GM21526 (cell line): ENCODE data around the gene ERRFI1.
"Not testable (repeated sequence)": the region's sequence is repeated elsewhere in the genome, so short reads cannot be mapped to it uniquely, and the experiment has no call there.

Source experiments
- ATAC-seq: cut with Tn5 transposase; IDR thresholded peaks from one replicate; pipeline ENCODE4 v1.9.1; 2021; ENCODE audit warnings: moderate library complexity; ENCODE audit not compliant: unreplicated experiment, low FRiP score

Gene ERRFI1

DNA sequence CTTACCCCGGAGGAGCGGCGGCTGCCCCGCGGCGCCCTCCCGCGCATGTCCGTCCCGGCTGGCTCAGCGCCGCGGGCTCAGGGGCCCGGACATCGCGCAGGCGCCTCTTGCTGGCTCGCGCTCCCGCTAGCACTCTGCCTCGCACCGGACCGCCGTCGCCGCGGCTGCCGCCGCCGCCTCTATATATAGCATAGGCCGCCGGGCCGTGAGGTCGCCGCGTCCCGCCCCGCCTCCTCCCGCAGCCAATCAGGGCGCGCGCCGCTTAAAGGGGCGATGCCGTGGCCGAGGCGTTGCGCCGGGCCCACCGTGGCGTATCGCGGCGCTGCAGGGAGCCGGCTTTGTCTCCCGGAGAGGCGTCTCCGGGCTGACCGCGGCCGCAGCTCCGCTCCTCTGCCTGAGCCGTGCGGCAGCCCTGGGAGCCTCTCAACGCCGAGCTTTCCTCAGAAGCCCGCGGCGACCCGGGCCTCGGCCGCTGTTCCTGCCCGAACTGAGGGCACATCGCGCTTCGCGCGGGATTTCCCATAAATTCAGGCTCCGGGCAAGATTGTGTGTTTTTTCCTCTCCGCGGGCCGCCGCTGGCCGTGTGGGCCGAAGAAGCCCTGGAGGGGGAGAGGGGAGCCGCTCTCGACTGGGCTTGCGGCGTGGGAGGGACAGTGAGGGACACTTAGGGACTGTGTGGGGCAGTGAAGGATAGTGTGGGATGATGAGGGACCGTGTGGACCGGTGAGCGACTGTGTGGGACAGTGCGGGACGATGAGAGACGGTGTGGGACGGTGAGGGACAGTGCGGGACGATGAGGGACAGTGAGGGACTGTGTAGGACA is at the start of gene ERRFI1:
ERRFI1 (minus strand) TSS at position 157 of the 823 bp plus-strand sequence. CDS start 10,690 bp downstream, outside the sequence.
- ATAC-seq = peak; percentile 88

DNA sequence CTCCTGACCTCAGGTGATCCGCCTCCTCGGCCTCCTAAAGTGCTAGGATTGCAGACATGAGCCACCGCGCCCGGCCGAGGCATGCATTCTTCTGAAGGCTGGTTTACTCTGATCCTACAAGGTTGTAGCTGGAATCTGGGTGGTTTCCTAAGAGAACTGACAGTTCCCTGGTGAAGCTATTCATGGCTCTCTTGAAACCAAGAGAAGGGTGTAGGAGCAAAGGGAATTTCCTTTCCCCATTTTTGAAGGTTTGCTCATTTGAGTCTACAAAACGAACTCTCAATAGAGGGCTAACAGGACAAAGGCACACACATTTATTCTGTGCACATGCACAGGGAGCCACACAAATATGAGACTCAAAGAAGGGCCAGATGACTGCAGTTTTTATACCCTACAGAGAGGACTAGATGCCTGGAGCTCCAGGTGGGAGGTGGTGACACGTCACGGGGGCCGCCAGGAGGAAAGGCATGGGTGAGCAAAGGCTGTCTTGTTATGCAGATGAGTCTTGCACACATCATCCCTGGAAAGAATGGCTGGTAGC is 49.5 kb upstream of the ERRFI1 start:
- ATAC-seq = no peak

GRCh38 chr1:8073112-8073855 is 47.2 kb upstream of the ERRFI1 start:
- no peak for ATAC-seq

GRCh38 chr1:8070381-8070811 is 44.3 kb upstream of the ERRFI1 start:
- ATAC-seq = no peak

DNA sequence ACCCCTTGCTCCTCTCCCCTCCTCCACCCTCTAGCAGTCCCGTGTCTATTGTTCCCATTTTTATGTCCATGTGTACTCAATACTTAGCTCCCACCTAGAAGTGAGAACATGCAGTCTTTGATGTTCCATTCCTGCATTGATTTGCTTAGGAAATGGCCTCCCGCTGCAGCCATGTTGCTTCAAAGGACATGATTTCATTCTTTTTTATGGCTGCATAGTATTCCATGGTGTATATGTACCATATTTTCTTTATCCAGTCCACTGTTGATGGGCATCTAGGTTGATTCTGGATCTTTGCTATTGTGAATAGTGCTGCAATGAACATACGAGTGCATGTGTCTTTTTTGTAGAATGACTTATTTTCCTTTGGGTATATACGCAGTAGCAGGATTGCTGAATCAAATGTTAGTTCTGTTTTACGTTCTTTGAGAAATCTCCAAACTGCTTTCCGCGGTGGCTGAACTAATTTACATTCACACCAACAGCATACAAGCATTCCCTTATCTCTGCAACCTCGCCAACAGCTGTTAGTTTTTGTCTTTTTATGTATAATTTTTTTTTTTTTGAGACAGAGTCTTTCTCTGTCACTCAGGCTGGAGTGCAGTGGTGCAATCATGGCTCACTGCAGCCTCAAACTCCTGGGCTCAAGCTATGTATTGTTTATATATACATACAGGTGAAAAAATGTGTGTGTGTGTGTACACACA is 43.7 kb upstream of the ERRFI1 start:
- ATAC-seq = not testable (repeated sequence)

- ATAC-seq = no peak
Measured at GRCh38 chr1:8065369-8065768, 39.3 kb upstream of the ERRFI1 start.

- no peak for ATAC-seq
Measured at GRCh38 chr1:8063298-8064036, 37.4 kb upstream of the ERRFI1 start.

- no peak for ATAC-seq
Measured at GRCh38 chr1:8062861-8063260, 36.8 kb upstream of the ERRFI1 start.

DNA sequence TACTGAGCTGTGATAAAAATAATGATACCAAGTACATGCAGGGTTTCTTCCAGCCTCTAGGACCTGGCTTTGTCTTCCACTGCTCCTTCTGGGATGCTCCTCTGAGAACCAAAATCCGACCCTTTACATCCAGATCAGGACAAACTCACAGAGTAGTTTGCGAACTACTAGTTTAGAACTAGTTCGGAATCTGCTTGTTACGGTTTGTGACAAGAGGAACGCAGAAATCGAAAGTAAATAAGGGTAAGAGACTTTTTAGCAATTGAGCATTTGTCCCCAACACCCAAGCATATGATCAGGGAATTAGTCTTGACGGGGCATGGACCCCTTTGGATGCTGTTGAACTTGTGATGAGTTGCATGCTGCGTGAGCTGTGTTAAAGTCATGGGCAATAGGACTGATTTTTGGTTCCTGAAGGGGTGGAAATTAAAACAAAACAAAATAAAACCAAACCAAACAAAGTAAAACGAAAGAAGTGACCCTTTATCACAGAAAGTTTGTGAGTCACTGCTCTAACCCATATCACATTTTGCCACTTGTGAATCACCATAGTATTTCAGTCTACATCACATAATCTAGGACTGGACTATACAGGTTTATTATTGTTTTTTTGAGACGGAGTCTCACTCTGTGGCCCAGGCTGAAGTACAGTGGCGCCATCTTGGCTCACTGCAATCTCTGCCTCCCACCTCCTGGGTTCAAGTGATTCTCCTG is 35.7 kb upstream of the ERRFI1 start:
- no peak for ATAC-seq

DNA sequence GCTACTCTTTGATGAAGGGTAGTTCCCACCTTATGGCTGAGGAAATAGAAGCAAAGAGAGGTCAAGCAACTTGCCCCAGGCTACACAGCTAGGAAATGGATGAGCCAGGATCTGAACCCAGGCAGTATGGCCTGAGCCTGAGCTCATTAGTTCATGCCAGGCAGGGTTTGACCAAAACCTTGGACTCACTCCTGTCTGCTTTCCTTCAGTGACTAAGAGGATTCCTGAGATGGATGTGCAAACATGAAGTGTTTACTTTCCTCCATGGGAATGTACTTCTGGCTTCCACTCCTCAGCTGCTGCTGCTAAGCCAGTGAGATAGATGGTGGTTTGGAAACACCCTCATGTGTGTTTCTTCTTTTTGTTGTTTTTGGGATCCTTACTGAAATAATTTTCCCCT is 35.1 kb upstream of the ERRFI1 start:
- no peak for ATAC-seq

DNA sequence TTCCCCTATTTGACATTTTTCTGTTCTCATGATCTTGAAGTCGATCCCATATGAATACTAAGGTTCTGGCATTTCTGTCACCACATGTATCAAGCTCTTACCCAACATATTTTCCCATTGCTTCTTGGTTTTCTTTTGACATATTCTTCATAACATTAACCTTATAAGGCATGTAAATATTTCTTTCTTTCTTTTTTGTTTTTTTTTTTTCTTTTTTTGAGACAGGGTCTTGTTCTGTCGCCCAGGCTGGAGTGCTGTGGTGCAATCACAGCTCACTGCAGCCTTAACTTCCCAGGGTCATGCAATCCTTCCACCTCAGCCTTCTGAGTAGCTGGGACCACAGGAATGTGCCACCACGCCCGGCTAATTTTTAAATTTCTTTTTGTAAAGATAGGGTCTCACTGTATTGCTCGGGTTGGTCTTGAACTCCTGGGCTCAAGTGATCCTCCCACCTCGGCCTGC is 33.1 kb upstream of the ERRFI1 start:
- ATAC-seq = no peak

GRCh38 chr1:8057779-8058178 is 31.7 kb upstream of the ERRFI1 start:
- not testable (repeated sequence) for ATAC-seq

DNA sequence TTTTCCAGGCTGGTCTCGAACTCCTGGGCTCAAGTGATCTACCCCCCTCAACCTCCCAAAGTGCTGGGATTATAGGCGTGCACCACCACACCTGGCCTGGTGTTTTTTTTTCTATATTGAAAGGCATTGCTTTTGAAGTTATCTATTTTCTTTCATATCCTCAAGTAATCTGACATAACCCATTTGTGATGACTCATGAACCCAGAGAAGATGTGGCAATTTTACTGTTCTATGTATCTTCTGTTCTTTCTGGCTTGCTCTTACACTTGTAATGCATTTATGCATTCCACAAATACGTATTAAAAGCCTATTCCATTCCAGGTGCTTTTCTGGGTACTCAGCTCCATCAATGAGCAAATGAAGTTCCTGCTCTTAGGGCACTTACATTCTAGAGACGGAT is 29.9 kb upstream of the ERRFI1 start:
- ATAC-seq = no peak

- no peak for ATAC-seq
Measured at GRCh38 chr1:8053878-8054567, 27.9 kb upstream of the ERRFI1 start.

GRCh38 chr1:8051650-8052049 is 25.5 kb upstream of the ERRFI1 start:
- ATAC-seq = no peak

DNA sequence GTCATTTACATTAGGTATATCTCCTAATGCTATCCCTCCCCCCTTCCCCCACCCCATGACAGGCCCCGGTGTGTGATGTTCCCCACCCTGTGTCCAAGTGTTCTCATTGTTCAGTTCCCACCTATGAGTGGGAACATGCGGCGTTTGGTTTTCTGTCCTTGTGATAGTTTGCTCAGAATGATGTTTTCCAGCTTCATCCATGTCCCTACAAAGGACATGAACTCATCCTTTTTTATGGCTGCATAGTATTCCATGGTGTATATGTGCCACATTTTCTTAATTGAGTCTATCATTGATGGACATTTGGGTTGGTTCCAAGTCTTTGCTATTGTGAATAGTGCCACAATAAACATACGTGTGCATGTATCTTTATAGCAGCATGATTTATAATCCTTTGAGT is 23.1 kb upstream of the ERRFI1 start:
- ATAC-seq = not testable (repeated sequence)

- no peak for ATAC-seq
Measured at GRCh38 chr1:8047686-8048445, 21.8 kb upstream of the ERRFI1 start.

DNA sequence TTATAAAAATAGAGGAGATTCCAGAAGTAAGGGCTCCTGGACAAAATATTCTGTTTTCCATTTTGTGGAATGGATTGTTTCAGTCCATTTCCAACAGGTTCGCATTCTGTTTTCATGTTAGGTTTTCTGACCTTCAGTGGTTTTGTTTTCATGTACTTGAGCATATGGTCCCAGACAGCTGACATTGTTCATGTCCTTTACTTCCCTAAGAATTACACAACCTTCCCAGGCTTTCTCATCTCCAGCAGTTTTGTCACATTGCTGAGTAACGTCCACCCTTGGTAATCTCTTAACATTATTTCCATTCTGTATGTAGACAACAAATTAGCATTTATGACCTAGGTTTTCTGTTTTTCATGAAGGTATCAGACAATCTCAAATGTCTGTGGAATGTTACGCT is 21.0 kb upstream of the ERRFI1 start:
- no peak for ATAC-seq
